Rectal smooth muscle tissue (tissue), 1 donor: Measurements from ENCODE around the gene PPP1CA.

Experiments
- H3K27ac ChIP-seq: one replicate; pipeline ENCODE4 v1.7.0; 2013; ENCODE audit warnings: low read depth, low read length, inconsistent platforms
- H3K27me3 ChIP-seq: one replicate; pipeline ENCODE4 v1.7.0; 2013; ENCODE audit warnings: low read length; ENCODE audit not compliant: control insufficient read depth, insufficient read depth
- H3K36me3 ChIP-seq: one replicate; pipeline ENCODE4 v1.7.0; 2013; ENCODE audit warnings: low read length; ENCODE audit not compliant: control insufficient read depth, insufficient read depth
- H3K4me1 ChIP-seq: one replicate; pipeline ENCODE4 v1.7.0; 2013; ENCODE audit warnings: low read length; ENCODE audit not compliant: control insufficient read depth, insufficient read depth
- H3K4me3 ChIP-seq: one replicate; pipeline ENCODE4 v1.7.0; 2013; ENCODE audit warnings: low read length
- H3K9ac ChIP-seq: one replicate; pipeline ENCODE4 v1.7.0; 2013; ENCODE audit warnings: low read length

The PPP1CA gene

GRCh38 chr11:67368621-67369020 lies 33.0 kb downstream of the PPP1CA start:
- Histone ChIP-seq H3K27me3 (no peaks in the 10 kb centered on the region), H3K4me3 (no peak overlapping the region), H3K27ac (peak overlapping the region; percentile 91), H3K4me1 (peaks cover 52% of the 10 kb centered on the region), H3K36me3 (peaks cover 2% of the 10 kb centered on the region), H3K9ac (no peak overlapping the region)

- H3K36me3 ChIP-seq, result peaks cover 2% of the 10 kb centered on the region
- peaks cover 52% of the 10 kb centered on the region for H3K4me1 ChIP-seq
- H3K27ac ChIP-seq, result peak overlapping the region; percentile 91
- no peaks in the 10 kb centered on the region for H3K27me3 ChIP-seq
- no peak overlapping the region for H3K4me3 ChIP-seq
- H3K9ac ChIP-seq, result no peak overlapping the region
These were observed 33.9 kb downstream of the PPP1CA start for GRCh38 chr11:67367761-67368227.

- H3K4me3 ChIP-seq, result peak overlapping the region; percentile 10
- H3K36me3 ChIP-seq, result peaks cover 2% of the 10 kb centered on the region
- H3K9ac ChIP-seq, result no peak overlapping the region
- no peaks in the 10 kb centered on the region for H3K27me3 ChIP-seq
- peak overlapping the region; percentile 91 for H3K27ac ChIP-seq
- H3K4me1 ChIP-seq, result peaks cover 52% of the 10 kb centered on the region
These were observed 34.5 kb downstream of the PPP1CA start for GRCh38 chr11:67366961-67367760.

GRCh38 chr11:67366546-67366945 lies 35.1 kb downstream of the PPP1CA start:
- Histone ChIP-seq H3K36me3 (peaks cover 2% of the 10 kb centered on the region), H3K27ac (peak overlapping the region; percentile 91), H3K4me3 (peak overlapping the region; percentile 10), H3K9ac (no peak overlapping the region), H3K4me1 (peaks cover 48% of the 10 kb centered on the region), H3K27me3 (no peaks in the 10 kb centered on the region)

- Histone ChIP-seq H3K4me1 (peaks cover 42% of the 10 kb centered on the region), H3K4me3 (peak overlapping the region; percentile 12), H3K27me3 (no peaks in the 10 kb centered on the region), H3K27ac (peak overlapping the region; percentile 91), H3K9ac (no peak overlapping the region), H3K36me3 (peaks cover 2% of the 10 kb centered on the region)
These were observed 35.8 kb downstream of the PPP1CA start for GRCh38 chr11:67365736-67366444.

- H3K4me1 ChIP-seq, result peaks cover 36% of the 10 kb centered on the region
These were observed 36.6 kb downstream of the PPP1CA start for GRCh38 chr11:67364783-67365722.

GRCh38 chr11:67364169-67364568 lies 37.5 kb downstream of the PPP1CA start:
- Histone ChIP-seq H3K27me3 (no peaks in the 10 kb centered on the region), H3K9ac (no peak overlapping the region), H3K4me1 (peaks cover 28% of the 10 kb centered on the region), H3K4me3 (no peak overlapping the region), H3K27ac (no peak overlapping the region), H3K36me3 (peaks cover 2% of the 10 kb centered on the region)

More at GRCh38 chr11:67364783-67365722, 36.6 kb downstream of the PPP1CA start:
- Histone ChIP-seq H3K27me3 (no peaks in the 10 kb centered on the region), H3K4me3 (no peak overlapping the region), H3K36me3 (peaks cover 2% of the 10 kb centered on the region), H3K9ac (no peak overlapping the region), H3K27ac (no peak overlapping the region)

- Histone ChIP-seq H3K9ac (no peak overlapping the region), H3K27ac (no peak overlapping the region), H3K4me1 (peaks cover 29% of the 10 kb centered on the region), H3K4me3 (no peak overlapping the region), H3K36me3 (no peaks in the 10 kb centered on the region), H3K27me3 (no peaks in the 10 kb centered on the region)
These were observed 43.6 kb downstream of the PPP1CA start for GRCh38 chr11:67357831-67358670.

- Histone ChIP-seq H3K27me3 (no peaks in the 10 kb centered on the region), H3K9ac (peak overlapping the region; percentile 8), H3K36me3 (no peaks in the 10 kb centered on the region), H3K4me1 (peaks cover 32% of the 10 kb centered on the region), H3K27ac (peak overlapping the region; percentile 15), H3K4me3 (peak overlapping the region; percentile 25)
These were observed 44.6 kb downstream of the PPP1CA start for GRCh38 chr11:67356864-67357561.

GRCh38 chr11:67356387-67356863 lies 45.2 kb downstream of the PPP1CA start:
- Histone ChIP-seq H3K27me3 (no peaks in the 10 kb centered on the region), H3K36me3 (peaks cover 3% of the 10 kb centered on the region), H3K27ac (peak overlapping the region; percentile 15), H3K4me3 (peak overlapping the region; percentile 25), H3K9ac (peak overlapping the region; percentile 8), H3K4me1 (peaks cover 36% of the 10 kb centered on the region)
